ENCODE data around the gene IFI44. TPM values are rescaled to one million over a fixed set of nuclear protein-coding genes. Genes with fewer than 3 reads are reported as not detected.
A peak's percentile ranks its signal among the peaks of the same experiment; 100 is the strongest.

IFI44 gene
- total and polyA plus RNA-seq, 2 donors (not counting 1 experiment from before 2014, with no cell fraction given), result 6.2 to 6.9 TPM

GRCh38 chr1:78619032-78619431, 30.6 kb upstream of the IFI44 start:
- Histone ChIP-seq H3K27me3 (replicated peaks in 1 of 4; ENCODE audit: control extremely low read depth in 1 of 4, control insufficient read depth in 3 of 4, insufficient read depth in 4 of 4, low read length in 3 of 4) (no peaks in the 10 kb centered on the region), H4K20me1 (ENCODE audit: control insufficient read depth, insufficient read depth, low read length, poor library complexity, severe bottlenecking) (no peaks in the 10 kb centered on the region), H3K4me2 (replicated peaks; ENCODE audit: low read depth, low read length, poor library complexity, severe bottlenecking) (peak overlapping the region; percentile 69), H3K9me3 (ENCODE audit: control extremely low read depth in 1 of 3, control insufficient read depth in 2 of 3, insufficient read depth in 1 of 3, low read length in 2 of 3) (no peaks in the 10 kb centered on the region), H3K4me3 (ENCODE audit: control extremely low read depth in 1 of 5, extremely low read depth in 1 of 5, insufficient read depth in 1 of 5, low read depth in 2 of 5, low read length in 4 of 5) (peak overlapping the region in 1 of 5 experiments; percentile 59), H2AFZ (ENCODE audit: insufficient read depth, low read depth, low read length, poor library complexity, severe bottlenecking) (peak overlapping the region; percentile 81), H3K9ac (ENCODE audit: low read length) (no peak overlapping the region), H3K4me1 (ENCODE audit: control insufficient read depth in 2 of 2, insufficient read depth in 2 of 2, low read length in 2 of 2) (peaks cover 20 to 32% of the 10 kb centered on the region in 2 donors), H3K36me3 (replicated peaks in 1 of 2; ENCODE audit: control extremely low read depth in 1 of 2, control insufficient read depth in 1 of 2, extremely low read depth in 1 of 2, insufficient read depth in 2 of 2, low read length in 1 of 2) (no peaks in the 10 kb centered on the region), H3K27ac (ENCODE audit: low read length in 2 of 2) (peak overlapping the region in 1 of 2 donors; percentile 75), H3K79me2 (ENCODE audit: control insufficient read depth, insufficient read depth, low read length) (peaks cover 19% of the 10 kb centered on the region)
- no peak for ATAC-seq (ENCODE audit: low read depth)
- peak overlapping the region; percentile 15 for H3K4me3 Mint-ChIP-seq
- H3K9me3 Mint-ChIP-seq (ENCODE audit: insufficient read depth), result no peaks in the 10 kb centered on the region
- peak overlapping the region; percentile 66 for H3K27ac Mint-ChIP-seq
- intact Hi-C loops (cut with micrococcal nuclease), result loop anchor here (5.0 kb wide), 1 partner anchor 33 kb away; no protein-coding TSS in a partner anchor
- peaks cover 47% of the 10 kb centered on the region for H3K4me1 Mint-ChIP-seq
- no CpG with 5 or more reads among the region's 3 CpGs for WGBS (ENCODE audit: insufficient coverage)
- CTCF ChIA-PET, result no interaction called here
- no peaks in the 10 kb centered on the region for H3K27me3 Mint-ChIP-seq
- POLR2A ChIA-PET, result no interaction called here
- DNase-seq, result no peak
- TF ChIP-seq CTCF (IDR thresholded peaks at IDR 0.05) (no peak), EZH2 (IDR thresholded peaks at IDR 0.05; ENCODE audit: borderline replicate concordance, insufficient read depth, low read depth, low read length, poor library complexity, severe bottlenecking) (no peak)

- H2AFZ ChIP-seq (ENCODE audit: insufficient read depth, low read depth, low read length, poor library complexity, severe bottlenecking), result peak overlapping the region; percentile 81
- no peak for DNase-seq
- TF ChIP-seq EZH2 (IDR thresholded peaks at IDR 0.05; ENCODE audit: borderline replicate concordance, insufficient read depth, low read depth, low read length, poor library complexity, severe bottlenecking), result no peak
- TF ChIP-seq CTCF (IDR thresholded peaks at IDR 0.05), result no peak
- no peak for ATAC-seq (ENCODE audit: low read depth)
- Mint-ChIP-seq H3K9me3 (ENCODE audit: insufficient read depth) (no peaks in the 10 kb centered on the region), H3K4me1 (peaks cover 51% of the 10 kb centered on the region), H3K4me3 (peak overlapping the region; percentile 70), H3K27ac (peak overlapping the region; percentile 66), H3K27me3 (no peaks in the 10 kb centered on the region)
- H3K27ac ChIP-seq (ENCODE audit: low read length in 2 of 2), result peak overlapping the region; percentile 3 to 75
- CTCF ChIA-PET, result interaction anchor here (0.9 to 1.5 kb wide), 3 partner anchors 11 to 56 kb away, joined by 4 to 10 read pairs (median 6); no protein-coding TSS in a partner anchor
- intact Hi-C loops (cut with micrococcal nuclease), result loop anchor here (5.0 kb wide), 1 partner anchor 33 kb away; no protein-coding TSS in a partner anchor
- no peaks in the 10 kb centered on the region for H3K27me3 ChIP-seq (replicated peaks in 1 of 4; ENCODE audit: control extremely low read depth in 1 of 4, control insufficient read depth in 3 of 4, insufficient read depth in 4 of 4, low read length in 3 of 4)
- peak overlapping the region; percentile 69 for H3K4me2 ChIP-seq (replicated peaks; ENCODE audit: low read depth, low read length, poor library complexity, severe bottlenecking)
- 77% methylated on average over 4 of the region's 4 CpGs for WGBS (ENCODE audit: insufficient coverage)
- POLR2A ChIA-PET, result no interaction called here
- no peaks in the 10 kb centered on the region for H4K20me1 ChIP-seq (ENCODE audit: control insufficient read depth, insufficient read depth, low read length, poor library complexity, severe bottlenecking)
- peaks cover 23% of the 10 kb centered on the region for H3K79me2 ChIP-seq (ENCODE audit: control insufficient read depth, insufficient read depth, low read length)
- H3K9ac ChIP-seq (ENCODE audit: low read length), result peak overlapping the region; percentile 66
- peaks cover 20 to 32% of the 10 kb centered on the region in 2 donors for H3K4me1 ChIP-seq (ENCODE audit: control insufficient read depth in 2 of 2, insufficient read depth in 2 of 2, low read length in 2 of 2)
- peak overlapping the region in 1 of 5 experiments; percentile 59 for H3K4me3 ChIP-seq (ENCODE audit: control extremely low read depth in 1 of 5, extremely low read depth in 1 of 5, insufficient read depth in 1 of 5, low read depth in 2 of 5, low read length in 4 of 5)
- H3K36me3 ChIP-seq (replicated peaks in 1 of 2; ENCODE audit: control extremely low read depth in 1 of 2, control insufficient read depth in 1 of 2, extremely low read depth in 1 of 2, insufficient read depth in 2 of 2, low read length in 1 of 2), result no peaks in the 10 kb centered on the region
- no peaks in the 10 kb centered on the region for H3K9me3 ChIP-seq (ENCODE audit: control extremely low read depth in 1 of 3, control insufficient read depth in 2 of 3, insufficient read depth in 1 of 3, low read length in 2 of 3)
Observed at GRCh38 chr1:78619446-78619802, 30.2 kb upstream of the IFI44 start.
